ENCODE measurements around the gene ZFYVE27.

The ZFYVE27 gene

DNA sequence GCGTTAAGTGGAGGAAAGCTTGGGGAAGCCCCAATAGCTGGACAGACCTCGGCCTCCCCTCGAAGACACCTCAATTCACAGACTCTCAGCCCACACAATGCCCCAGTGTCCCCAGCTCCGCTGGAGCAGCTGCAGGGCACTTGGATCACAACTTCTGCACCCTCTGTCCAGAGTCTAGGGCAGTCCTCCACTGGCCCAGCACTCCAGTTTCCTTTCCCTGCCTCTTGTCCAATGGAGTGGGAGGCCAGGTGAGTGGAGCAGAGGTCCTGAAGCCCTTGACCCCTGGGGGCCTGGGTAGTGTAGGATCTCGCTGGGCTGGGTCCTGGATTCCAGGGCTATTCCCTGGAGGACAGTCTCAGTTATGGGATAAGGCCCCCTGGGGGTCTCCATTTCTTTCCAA, 23.0 kb downstream of the ZFYVE27 start:
- Histone ChIP-seq H3K36me3 (ENCODE audit: control insufficient read depth, insufficient read depth, low read length) (no peaks in the 10 kb centered on the region), H3K9me3 (ENCODE audit: control insufficient read depth, low read length) (no peaks in the 10 kb centered on the region), H3K27me3 (ENCODE audit: control insufficient read depth, insufficient read depth, low read length) (no peaks in the 10 kb centered on the region), H3K4me1 (no peaks in the 10 kb centered on the region), H2AFZ (no peak overlapping the region), H3K9ac (no peak overlapping the region), H3K27ac (no peak overlapping the region), H3K4me3 (ENCODE audit: low read depth, low read length) (no peak overlapping the region), H3K79me2 (no peaks in the 10 kb centered on the region), H3K4me2 (ENCODE audit: low read length) (no peak overlapping the region)
- TF ChIP-seq, protein P1, sequence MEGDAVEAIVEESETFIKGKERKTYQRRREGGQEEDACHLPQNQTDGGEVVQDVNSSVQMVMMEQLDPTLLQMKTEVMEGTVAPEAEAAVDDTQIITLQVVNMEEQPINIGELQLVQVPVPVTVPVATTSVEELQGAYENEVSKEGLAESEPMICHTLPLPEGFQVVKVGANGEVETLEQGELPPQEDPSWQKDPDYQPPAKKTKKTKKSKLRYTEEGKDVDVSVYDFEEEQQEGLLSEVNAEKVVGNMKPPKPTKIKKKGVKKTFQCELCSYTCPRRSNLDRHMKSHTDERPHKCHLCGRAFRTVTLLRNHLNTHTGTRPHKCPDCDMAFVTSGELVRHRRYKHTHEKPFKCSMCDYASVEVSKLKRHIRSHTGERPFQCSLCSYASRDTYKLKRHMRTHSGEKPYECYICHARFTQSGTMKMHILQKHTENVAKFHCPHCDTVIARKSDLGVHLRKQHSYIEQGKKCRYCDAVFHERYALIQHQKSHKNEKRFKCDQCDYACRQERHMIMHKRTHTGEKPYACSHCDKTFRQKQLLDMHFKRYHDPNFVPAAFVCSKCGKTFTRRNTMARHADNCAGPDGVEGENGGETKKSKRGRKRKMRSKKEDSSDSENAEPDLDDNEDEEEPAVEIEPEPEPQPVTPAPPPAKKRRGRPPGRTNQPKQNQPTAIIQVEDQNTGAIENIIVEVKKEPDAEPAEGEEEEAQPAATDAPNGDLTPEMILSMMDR (IDR thresholded peaks at IDR 0.05): no peak

DNA sequence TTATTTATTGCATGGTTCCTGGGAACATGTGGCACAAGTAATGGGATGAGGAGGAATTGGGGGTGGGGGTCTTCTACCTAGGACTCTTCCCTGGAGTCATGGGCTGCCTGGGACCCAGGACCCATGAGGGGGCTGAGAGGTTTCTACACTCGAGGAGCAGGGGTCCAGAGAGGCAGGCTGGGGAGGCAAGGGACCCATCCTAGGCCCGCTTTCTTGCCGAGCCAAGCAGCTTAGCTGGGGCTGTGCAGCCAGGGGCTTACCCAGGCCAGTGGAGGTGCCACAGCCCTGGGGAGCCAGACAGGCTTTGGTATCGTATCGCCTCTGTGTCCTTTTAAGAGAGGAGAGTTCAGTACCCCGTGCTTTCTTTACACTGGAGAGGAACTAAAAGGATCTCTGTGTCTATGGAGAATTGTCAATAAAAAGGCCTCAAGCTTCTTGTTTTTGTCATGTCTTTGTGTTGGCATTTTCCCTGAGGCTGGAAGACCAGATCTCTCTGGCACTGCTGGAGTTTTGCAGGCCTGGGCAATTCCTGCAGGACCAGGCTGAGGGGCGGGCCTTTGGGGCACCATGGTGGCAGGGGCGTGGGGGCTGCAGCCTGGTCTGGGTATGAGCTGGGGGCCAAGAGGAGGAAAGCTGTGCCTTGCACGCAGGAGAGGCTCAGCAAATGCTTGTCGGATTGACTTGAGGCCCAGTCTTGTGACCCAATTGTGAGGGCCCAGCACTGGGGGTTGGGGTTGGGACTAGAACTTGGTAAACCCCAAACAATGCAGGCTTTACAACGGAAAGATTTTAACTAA, 23.7 kb downstream of the ZFYVE27 start:
- H3K4me1 ChIP-seq: no peaks in the 10 kb centered on the region
- no peak overlapping the region for H3K27ac ChIP-seq
- H3K9me3 ChIP-seq (ENCODE audit: control insufficient read depth, low read length): no peaks in the 10 kb centered on the region
- no peaks in the 10 kb centered on the region for H3K36me3 ChIP-seq (ENCODE audit: control insufficient read depth, insufficient read depth, low read length)
- H3K27me3 ChIP-seq (ENCODE audit: control insufficient read depth, insufficient read depth, low read length): no peaks in the 10 kb centered on the region
- H3K4me2 ChIP-seq (ENCODE audit: low read length): no peak overlapping the region
- H3K9ac ChIP-seq: no peak overlapping the region
- TF ChIP-seq, protein P1 (IDR thresholded peaks at IDR 0.05): no peak
- H2AFZ ChIP-seq: no peak overlapping the region
- H3K4me3 ChIP-seq (ENCODE audit: low read depth, low read length): no peak overlapping the region
- H3K79me2 ChIP-seq: no peaks in the 10 kb centered on the region

DNA sequence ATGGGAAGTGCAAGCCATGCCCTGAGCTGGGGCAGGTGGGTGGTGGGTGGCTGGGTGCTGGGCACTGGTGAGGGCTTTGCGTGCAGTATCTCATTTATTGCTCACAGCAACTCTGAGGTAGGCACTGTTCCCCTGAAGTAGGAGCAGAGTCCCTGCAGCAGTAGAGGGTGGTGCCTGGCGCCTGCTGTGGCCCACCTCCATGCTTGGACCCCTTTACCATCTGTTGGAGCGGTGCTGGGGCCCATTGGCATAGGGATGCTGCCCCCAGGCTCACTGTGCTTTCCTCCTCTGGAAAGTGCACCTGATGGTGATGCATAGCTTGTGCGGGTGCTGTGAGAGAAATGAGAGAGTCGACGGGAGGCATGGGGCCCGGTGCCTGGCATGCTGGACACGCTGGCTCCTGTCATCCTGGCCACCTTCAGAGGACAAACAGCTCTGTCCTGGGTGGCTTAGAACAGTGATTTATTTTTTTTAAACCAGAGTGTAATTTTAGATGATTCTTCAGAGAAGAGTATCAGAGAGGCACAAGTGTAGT, 24.5 kb downstream of the ZFYVE27 start:
- H3K36me3 ChIP-seq (ENCODE audit: control insufficient read depth, insufficient read depth, low read length): no peaks in the 10 kb centered on the region
- H3K9ac ChIP-seq: no peak overlapping the region
- H3K4me2 ChIP-seq (ENCODE audit: low read length): no peak overlapping the region
- H3K4me1 ChIP-seq: no peaks in the 10 kb centered on the region
- no peaks in the 10 kb centered on the region for H3K27me3 ChIP-seq (ENCODE audit: control insufficient read depth, insufficient read depth, low read length)
- H3K27ac ChIP-seq: no peak overlapping the region
- H3K4me3 ChIP-seq (ENCODE audit: low read depth, low read length): no peak overlapping the region
- no peaks in the 10 kb centered on the region for H3K79me2 ChIP-seq
- no peak overlapping the region for H2AFZ ChIP-seq
- TF ChIP-seq, protein P1 (IDR thresholded peaks at IDR 0.05): no peak
- H3K9me3 ChIP-seq (ENCODE audit: control insufficient read depth, low read length): no peaks in the 10 kb centered on the region

DNA sequence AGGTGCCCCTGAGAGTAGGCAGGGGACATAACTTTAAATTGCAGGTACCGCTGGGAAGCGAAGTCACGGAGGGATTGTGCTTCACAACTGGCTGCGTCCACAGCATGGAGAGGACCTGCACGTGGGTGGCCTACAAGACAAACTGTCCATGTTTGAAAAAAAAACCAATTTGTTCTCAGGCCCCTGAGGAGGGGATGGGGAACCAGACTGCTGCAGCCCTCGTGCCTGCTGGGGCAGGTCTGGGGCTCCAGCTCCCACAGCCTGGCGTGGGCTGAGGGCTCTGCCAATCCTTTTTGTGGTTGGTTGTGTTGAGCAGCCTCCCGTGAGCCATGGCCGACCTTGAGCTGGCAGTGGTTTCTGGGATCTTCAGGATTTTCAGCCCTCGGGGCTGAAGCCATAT, 25.1 kb downstream of the ZFYVE27 start:
- H3K27me3 ChIP-seq (ENCODE audit: control insufficient read depth, insufficient read depth, low read length): no peaks in the 10 kb centered on the region
- no peak overlapping the region for H2AFZ ChIP-seq
- no peaks in the 10 kb centered on the region for H3K9me3 ChIP-seq (ENCODE audit: control insufficient read depth, low read length)
- H3K36me3 ChIP-seq (ENCODE audit: control insufficient read depth, insufficient read depth, low read length): no peaks in the 10 kb centered on the region
- H3K4me2 ChIP-seq (ENCODE audit: low read length): no peak overlapping the region
- no peaks in the 10 kb centered on the region for H3K79me2 ChIP-seq
- no peaks in the 10 kb centered on the region for H3K4me1 ChIP-seq
- no peak overlapping the region for H3K4me3 ChIP-seq (ENCODE audit: low read depth, low read length)
- no peak overlapping the region for H3K9ac ChIP-seq
- H3K27ac ChIP-seq: no peak overlapping the region
- TF ChIP-seq, protein P1 (IDR thresholded peaks at IDR 0.05): no peak

DNA sequence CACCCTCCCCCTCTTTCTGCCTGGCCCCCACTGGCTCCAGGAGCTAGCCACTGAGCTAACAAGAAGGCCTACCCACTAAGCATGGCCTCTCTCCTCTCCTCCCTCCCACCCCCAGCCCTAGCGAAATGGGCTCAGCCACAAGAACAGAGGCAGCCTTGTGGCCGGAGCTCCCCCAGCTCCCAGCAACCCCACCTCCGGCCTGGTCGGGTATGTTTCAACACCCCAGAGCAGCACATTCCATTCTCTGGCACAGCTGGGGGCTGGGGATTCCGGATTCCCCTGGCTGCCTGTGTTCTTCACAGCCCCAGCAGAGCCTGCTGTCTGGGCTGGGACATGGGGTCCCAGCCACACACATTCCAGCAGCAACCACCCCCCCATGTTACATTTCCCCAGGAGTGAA, 25.9 kb downstream of the ZFYVE27 start:
- no peak overlapping the region for H3K9ac ChIP-seq
- H3K27ac ChIP-seq: no peak overlapping the region
- H3K4me1 ChIP-seq: no peaks in the 10 kb centered on the region
- TF ChIP-seq, protein P1 (IDR thresholded peaks at IDR 0.05): no peak
- H3K4me2 ChIP-seq (ENCODE audit: low read length): no peak overlapping the region
- no peaks in the 10 kb centered on the region for H3K79me2 ChIP-seq
- H3K27me3 ChIP-seq (ENCODE audit: control insufficient read depth, insufficient read depth, low read length): no peaks in the 10 kb centered on the region
- H2AFZ ChIP-seq: no peak overlapping the region
- H3K4me3 ChIP-seq (ENCODE audit: low read depth, low read length): no peak overlapping the region
- no peaks in the 10 kb centered on the region for H3K36me3 ChIP-seq (ENCODE audit: control insufficient read depth, insufficient read depth, low read length)
- no peaks in the 10 kb centered on the region for H3K9me3 ChIP-seq (ENCODE audit: control insufficient read depth, low read length)
